Measurements from ENCODE around the gene CARS2.
A peak's percentile ranks its signal among the peaks of the same experiment; 100 is the strongest.
"Not testable (repeated sequence)": the region's sequence is repeated elsewhere in the genome, so short reads cannot be mapped to it uniquely, and the experiment has no call there.

Gene CARS2

DNA sequence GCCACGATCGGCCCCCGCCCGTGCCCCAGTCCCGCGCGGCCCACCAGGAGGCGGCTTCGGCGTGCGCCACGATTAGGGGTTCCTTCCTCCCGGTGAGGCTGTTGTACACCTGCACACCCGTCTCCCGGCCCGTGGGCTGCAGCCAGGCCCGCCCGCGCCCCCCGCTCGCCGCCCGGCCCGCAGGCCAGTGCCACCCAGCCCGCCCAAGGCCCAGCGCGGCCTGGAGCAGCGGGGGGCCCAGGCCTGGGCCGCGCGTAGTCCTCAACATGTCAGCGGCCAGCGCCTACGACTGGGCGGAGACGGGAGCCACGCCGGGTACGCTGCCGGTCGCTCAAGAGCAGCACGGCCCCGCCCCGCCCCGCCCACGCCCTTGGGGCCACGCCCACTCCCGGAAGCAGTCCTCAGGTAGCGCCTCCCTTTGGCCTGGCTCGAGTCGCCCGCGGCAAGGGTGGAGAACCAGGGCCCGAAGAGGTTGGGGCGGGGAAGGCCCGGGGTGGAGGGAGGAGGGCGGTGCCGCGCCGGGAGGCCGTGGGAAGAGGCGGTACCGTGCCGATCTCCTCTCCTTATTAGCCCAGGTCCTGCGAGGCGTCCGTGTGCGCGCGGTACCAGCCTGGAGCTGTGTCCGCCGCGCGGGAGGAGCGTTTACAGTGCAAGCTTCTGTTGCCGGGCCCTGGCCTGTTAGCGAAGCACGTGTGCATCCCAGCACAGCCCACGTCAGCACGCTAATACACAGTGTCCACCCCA lies at the start of gene CARS2:
TSS of gene CARS2 (minus strand) at position 291 of the 744 bp plus-strand sequence. CDS start at position 268, 23 bp downstream.
- peak; percentile 98 for DNase-seq

- no peak for DNase-seq
Measured at GRCh38 chr13:110748271-110748670, 42.4 kb upstream of the CARS2 start.

DNA sequence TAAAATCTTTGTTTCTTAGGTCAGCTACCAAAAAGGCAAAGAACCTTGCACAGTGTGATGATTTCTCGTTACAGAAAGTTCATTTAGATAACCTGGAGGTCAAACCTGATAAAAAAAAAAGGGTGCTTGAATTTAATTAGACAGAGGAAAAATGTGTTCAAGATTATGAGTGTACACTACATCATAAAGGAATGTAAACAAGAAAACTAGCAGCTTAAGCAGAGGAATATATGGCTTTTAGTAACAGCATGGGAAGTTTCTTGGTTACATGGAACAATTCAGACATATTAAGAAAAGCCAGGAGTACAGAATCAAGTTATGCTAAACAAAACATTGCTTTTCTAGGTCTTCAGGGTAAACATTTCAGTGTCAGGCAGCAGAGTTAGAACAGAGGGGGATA lies 40.5 kb upstream of the CARS2 start:
- DNase-seq = no peak

GRCh38 chr13:110743687-110744086 lies 37.8 kb upstream of the CARS2 start:
- DNase-seq = no peak

- no peak for DNase-seq
Measured at GRCh38 chr13:110737555-110737954, 31.6 kb upstream of the CARS2 start.

GRCh38 chr13:110734561-110734960 lies 28.6 kb upstream of the CARS2 start:
- DNase-seq = no peak

DNA sequence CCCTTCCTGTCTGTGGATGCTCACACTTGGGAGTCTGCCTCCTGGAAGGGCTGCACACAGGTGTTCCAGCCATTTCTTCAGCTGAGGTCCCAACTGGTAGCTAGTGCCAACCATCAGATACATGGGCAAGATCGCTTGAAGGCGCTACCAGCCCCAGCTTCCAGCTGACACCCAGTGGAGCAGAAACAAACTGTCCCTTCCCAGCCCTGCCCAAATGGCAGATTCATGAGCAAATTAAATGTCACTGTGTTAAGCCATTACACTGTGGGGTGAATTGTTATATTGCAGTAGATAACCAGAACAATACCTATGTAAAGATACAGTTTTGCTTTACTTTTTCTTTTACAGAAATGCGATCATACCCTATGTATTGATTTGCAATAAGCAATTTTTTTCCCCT lies 25.2 kb upstream of the CARS2 start:
- no peak for DNase-seq

GRCh38 chr13:110726726-110727125 lies 20.8 kb upstream of the CARS2 start:
- no peak for DNase-seq

GRCh38 chr13:110726153-110726552 lies 20.2 kb upstream of the CARS2 start:
- DNase-seq = not testable (repeated sequence)

GRCh38 chr13:110723598-110723997 lies 17.7 kb upstream of the CARS2 start:
- no peak for DNase-seq

- no peak for DNase-seq
Measured at GRCh38 chr13:110722971-110723370, 17.1 kb upstream of the CARS2 start.

DNA sequence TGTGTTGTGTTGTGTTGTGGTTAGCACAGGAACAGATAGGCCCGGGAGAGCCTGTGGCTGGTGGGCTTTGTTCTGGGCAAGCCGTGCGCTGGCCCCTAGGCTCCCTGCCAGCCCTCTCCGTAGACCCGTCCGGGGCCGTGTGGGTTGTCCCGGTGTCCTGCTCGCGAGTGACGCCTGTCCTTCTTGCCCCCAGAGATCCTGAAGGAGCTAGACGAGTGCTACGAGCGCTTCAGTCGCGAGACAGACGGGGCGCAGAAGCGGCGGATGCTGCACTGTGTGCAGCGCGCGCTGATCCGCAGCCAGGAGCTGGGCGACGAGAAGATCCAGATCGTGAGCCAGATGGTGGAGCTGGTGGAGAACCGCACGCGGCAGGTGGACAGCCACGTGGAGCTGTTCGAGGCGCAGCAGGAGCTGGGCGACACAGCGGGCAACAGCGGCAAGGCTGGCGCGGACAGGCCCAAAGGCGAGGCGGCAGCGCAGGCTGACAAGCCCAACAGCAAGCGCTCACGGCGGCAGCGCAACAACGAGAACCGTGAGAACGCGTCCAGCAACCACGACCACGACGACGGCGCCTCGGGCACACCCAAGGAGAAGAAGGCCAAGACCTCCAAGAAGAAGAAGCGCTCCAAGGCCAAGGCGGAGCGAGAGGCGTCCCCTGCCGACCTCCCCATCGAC lies 13.3 kb upstream of the CARS2 start:
- no peak for DNase-seq

DNA sequence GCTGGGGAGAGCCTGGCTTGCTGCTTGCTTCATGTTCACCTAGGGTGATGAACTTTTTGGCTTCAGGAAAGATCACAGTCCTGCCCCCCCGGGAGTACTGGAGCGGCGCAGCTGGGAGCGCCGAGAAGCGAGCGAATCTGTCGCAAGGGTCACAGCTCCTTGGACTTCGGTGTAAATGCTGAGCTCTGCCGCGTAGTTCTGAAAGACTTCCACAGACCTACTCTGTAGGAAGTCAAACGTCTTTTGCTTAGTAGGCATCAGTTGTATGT lies 10.3 kb upstream of the CARS2 start:
- no peak for DNase-seq

DNA sequence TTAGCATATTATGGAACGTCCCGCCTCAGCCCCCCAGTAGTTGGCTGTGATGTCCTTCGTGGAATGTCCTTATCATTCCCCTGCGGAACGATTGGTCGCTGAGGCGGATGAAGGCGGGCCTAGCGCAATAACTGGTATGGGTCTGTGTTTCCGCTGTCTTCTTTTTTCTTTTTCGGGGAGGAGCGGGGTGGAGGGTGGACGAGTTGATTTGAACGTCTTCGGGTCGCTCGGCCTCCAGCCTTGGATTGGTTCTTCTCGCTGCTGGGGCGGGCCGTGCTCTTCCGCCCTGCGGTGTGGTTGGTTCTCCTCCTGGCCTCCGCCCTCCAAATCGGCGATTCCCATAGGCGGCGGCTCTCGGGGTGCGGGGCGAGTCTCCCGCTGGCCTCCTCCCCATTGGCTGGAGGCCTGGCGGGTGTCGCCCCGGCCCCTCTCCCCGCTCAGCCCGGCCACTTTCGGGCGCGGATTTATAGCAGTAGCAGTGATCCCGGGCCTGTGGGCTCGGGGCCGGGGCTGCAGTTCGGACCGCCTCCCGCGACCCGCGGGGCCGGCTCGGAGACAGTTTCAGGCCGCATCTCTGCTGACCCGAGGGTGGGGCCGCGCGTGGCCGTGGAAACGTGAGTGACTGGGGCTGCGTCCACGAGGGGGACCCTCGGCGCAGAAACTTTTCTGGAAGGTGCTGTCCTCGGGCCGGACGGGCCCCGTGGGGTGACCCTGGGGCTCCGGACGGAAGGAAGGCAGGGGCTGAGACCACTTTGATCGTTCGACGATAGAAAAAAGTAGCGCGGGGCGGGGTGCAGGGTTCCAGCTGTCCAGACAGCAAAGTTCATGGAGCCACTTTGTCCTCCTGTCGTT lies 9.7 kb upstream of the CARS2 start:
- peak; percentile 98 for DNase-seq

DNA sequence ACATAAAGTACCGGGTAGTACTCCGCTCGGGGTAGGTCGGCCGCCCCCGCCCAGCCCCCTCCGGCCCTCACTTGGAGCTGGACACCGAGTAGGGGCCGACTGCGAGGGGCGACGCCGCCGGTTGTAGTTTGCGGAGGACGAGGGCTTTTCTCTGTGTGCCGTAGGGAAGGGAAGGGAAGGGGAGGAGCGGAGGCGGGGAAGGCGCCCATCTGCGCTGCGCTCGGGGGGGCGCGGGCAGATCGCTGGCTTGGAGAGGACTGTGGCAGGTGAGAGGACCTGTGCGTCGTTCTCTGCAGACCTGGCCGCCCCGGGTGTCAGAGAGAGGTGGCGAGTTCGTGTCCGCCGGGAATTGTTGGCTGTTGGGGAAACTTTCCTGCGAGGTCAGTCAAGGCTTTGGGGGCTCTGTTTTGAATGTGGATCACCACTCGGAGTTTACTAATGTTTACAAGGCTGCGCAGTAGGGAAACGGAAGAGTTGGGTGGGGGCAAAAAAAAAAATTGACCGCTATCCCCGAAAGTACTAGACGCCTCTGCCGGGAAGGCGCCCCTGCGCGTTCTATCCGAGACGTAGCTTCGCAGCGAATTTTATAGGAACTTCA lies 9.0 kb upstream of the CARS2 start:
- DNase-seq = peak; percentile 86

- DNase-seq = peak; percentile 77
Measured at GRCh38 chr13:110713981-110714796, 8.3 kb upstream of the CARS2 start.

DNA sequence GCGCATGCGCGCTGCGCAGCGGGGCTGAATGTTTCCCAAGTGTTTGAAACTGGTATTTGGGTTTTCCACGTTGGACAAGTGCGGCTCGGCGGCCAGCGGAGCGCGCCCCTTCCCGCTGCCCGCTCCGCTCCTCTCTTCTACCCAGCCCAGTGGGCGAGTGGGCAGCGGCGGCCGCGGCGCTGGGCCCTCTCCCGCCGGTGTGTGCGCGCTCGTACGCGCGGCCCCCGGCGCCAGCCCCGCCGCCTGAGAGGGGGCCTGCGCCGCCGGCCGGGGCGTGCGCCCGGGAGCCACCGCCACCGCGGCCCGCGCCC lies 7.7 kb upstream of the CARS2 start, which contains the start of gene ING1:
TSS of gene ING1 (plus strand) at position 59 of the 311 bp plus-strand sequence. CDS start 450 bp downstream, outside the sequence.
- no peak for DNase-seq

DNA sequence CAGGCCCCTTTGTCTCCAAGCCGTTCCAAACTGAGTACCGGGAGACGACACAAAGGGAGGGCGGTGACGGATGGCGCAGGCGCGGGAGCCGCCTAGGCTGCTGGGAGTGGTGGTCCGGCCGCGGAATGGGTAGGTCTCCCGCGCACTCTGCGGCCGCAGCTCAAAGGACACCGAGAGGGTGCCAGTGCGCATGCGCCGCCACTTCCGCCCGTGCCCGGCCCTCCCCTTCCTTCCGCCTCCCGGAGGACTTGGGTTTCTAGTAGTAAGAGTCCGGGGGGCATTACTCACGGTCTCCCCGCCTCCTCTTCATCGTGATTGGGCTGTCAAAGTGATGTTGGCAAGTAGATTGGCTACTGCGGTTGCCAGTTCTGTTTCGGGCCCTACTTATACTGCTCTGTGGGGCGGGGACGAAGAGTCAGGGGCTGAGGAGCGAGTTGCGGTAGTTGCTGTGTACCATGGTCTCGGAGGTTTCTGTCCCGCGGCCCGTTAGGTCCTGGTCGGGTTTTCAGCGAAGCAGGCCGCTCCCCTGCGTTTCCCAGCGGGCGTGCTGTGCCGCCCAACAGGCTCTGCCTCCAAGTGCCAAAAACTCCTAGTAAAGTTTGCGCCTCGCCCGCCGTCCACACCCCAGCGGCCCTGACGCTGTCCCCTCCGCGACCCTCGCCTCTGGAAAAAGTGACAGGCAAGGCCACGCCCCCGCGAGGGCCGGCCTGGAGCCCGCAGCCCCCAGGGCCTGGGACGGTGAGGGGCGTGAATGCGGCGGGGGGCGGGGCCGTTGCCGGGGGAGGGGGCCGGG lies 7.1 kb upstream of the CARS2 start:
- peak; percentile 100 for DNase-seq

DNA sequence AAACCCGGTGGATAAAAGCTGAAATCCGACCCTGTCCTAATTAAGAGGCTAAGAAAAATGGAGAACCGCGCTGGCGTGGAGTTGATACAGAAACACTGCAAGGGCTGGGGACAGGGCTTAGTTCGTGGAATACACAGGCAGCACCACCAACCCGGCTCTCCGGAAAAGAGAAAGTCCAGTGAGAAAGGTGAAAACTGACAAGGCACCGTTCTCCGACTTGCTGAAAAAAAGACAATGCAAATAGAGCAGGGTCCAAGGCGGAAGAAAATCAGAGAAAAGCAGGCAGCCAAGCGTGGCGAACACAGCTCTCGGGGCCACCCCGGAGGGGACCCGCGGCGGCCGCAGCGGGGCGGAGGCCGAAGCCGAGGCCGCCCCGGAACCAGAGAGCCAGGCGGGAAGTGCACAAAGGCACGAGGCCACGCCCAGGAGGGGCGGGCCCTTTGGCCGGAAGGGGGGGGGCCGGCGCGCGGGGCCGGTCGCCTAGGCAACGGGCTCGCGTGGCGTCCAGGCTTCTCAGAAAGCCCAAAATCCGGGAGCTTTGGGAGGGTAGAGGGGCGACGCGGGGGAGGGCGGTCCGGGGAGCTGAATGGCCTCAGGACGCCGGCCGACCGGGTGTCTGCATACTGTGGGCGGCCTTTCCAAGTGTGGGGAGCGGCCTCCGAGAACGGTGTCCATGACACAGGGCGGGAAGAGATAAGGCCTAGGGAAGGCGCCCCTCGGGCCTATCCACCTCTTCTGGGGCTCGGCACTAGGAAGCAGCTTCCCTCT lies 6.3 kb upstream of the CARS2 start:
- peak; percentile 96 for DNase-seq

- no peak for DNase-seq
Measured at GRCh38 chr13:110706570-110707372, 855 bp upstream of the CARS2 start.
